H1 (cell line): ENCODE measurements around the gene CDC42SE2. TPM values are rescaled to one million over a fixed set of nuclear protein-coding genes. Genes with fewer than 3 reads are reported as not detected.

Experiments
- CTCF ChIA-PET: fragments of 300-600 bp; sonication (Branson Sonifier 250); formaldehyde crosslinking; loops from one replicate; lab custom pipeline; 2021; ENCODE audit not compliant: partially characterized antibody; lab: Charles Lee
- POLR2A ChIA-PET: fragments of 300-600 bp; sonication (Branson Sonifier 250); formaldehyde crosslinking; loops from one replicate; lab custom pipeline; 2021; ENCODE audit warnings: inconsistent platforms; ENCODE audit not compliant: partially characterized antibody; lab: Charles Lee
- DNase-seq, 2 experiments: peaks; one replicate each; pipeline versions ENCODE4 v3.0.0 to v3.0.0-alpha.2; 2010 to 2022; ENCODE audit warnings: low spot score in 2 of 2, low read depth in 1 of 2, mixed read lengths in 1 of 2
- FAIRE-seq: peaks from 2 replicates; lab custom pipeline; 2011; peaks lifted over from hg19 to GRCh38; lab: Jason Lieb, UNC
- H2AFZ ChIP-seq: 2 replicates; pipeline ENCODE4 v1.8.1; 2012; ENCODE audit warnings: low read length, inconsistent platforms
- H2AK5ac ChIP-seq: 2 replicates; pipeline ENCODE4 v1.6.1; 2013; ENCODE audit warnings: low read depth, low read length
- H2BK120ac ChIP-seq: replicated peaks from 2 replicates; pipeline ENCODE3; 2013; ENCODE audit warnings: low read depth, low read length, inconsistent platforms
- H2BK12ac ChIP-seq: 2 replicates; pipeline ENCODE4 v1.6.1; 2013; ENCODE audit warnings: low read depth, low read length
- H2BK15ac ChIP-seq: 2 replicates; pipeline ENCODE4 v1.6.1; 2013; ENCODE audit warnings: low read length
- H2BK20ac ChIP-seq: 2 replicates; pipeline ENCODE4 v1.6.1; 2013; ENCODE audit warnings: low read length
- H2BK5ac ChIP-seq: 2 replicates; pipeline ENCODE4 v1.6.1; 2013; ENCODE audit warnings: low read depth, low read length
- H3K14ac ChIP-seq: 2 replicates; pipeline ENCODE4 v1.6.1; 2013; ENCODE audit warnings: inconsistent platforms; ENCODE audit not compliant: insufficient read length
- H3K18ac ChIP-seq: 2 replicates; pipeline ENCODE4 v1.6.1; 2013; ENCODE audit warnings: low read length; ENCODE audit errors: extremely low read depth
- H3K23ac ChIP-seq: 2 replicates; pipeline ENCODE4 v1.6.1; 2013; ENCODE audit warnings: inconsistent platforms; ENCODE audit not compliant: insufficient read length
- H3K23me2 ChIP-seq: 2 replicates; pipeline ENCODE4 v1.6.1; 2013; ENCODE audit warnings: low read depth, low read length
- H3K27ac ChIP-seq: 2 replicates; pipeline ENCODE4 v1.6.1; 2011; ENCODE audit warnings: low read depth, low read length, inconsistent platforms
- H3K27me3 ChIP-seq, 4 experiments: replicated peaks in 1 of 4; 1 replicate in 1 of 4; 2 replicates in 3 of 4; pipeline versions ENCODE4 v1.6.1 to v1.8.1; 2011 to 2013; ENCODE audit warnings: low read length in 3 of 4, mild to moderate bottlenecking in 3 of 4, inconsistent platforms in 2 of 4, mixed read lengths in 2 of 4, moderate library complexity in 1 of 4; ENCODE audit not compliant: control insufficient read depth in 3 of 4, insufficient read depth in 3 of 4; ENCODE audit errors: extremely low read depth in 1 of 4
- H3K36me3 ChIP-seq, 4 experiments: 2 replicates each; pipeline versions ENCODE4 v1.6.1 to v1.8.1; 2011 to 2013; ENCODE audit warnings: mild to moderate bottlenecking in 4 of 4, low read length in 3 of 4, moderate library complexity in 2 of 4, control low read depth in 1 of 4, inconsistent platforms in 1 of 4; ENCODE audit not compliant: insufficient read depth in 4 of 4, control insufficient read depth in 2 of 4
- H3K4ac ChIP-seq: replicated peaks from 2 replicates; pipeline ENCODE3; 2013; ENCODE audit warnings: low read length, low read depth, mixed read lengths, inconsistent platforms; ENCODE audit not compliant: insufficient read length
- H3K4me1 ChIP-seq, 4 experiments: replicated peaks in 1 of 4; 1 replicate in 1 of 4; 2 replicates in 3 of 4; pipeline versions ENCODE4 v1.6.1 to v1.8.1; 2011 to 2013; ENCODE audit warnings: low read length in 3 of 4, inconsistent platforms in 2 of 4, mixed read lengths in 1 of 4; ENCODE audit not compliant: insufficient read depth in 4 of 4, control insufficient read depth in 3 of 4
- H3K4me2 ChIP-seq, 2 experiments: 2 replicates each; pipeline versions ENCODE4 v1.6.1 to v1.8.1; 2011 to 2013; ENCODE audit warnings: low read depth in 2 of 2, low read length in 2 of 2, control low read depth in 1 of 2, inconsistent platforms in 1 of 2, mild to moderate bottlenecking in 1 of 2; ENCODE audit not compliant: insufficient read depth in 1 of 2
- H3K4me3 ChIP-seq, 4 experiments: fragments of 200-600, 300-600 bp in 1 of 4; sonication (generic), shearing (Covaris generic), sonication (Bioruptor Twin) in 1 of 4; 2 replicates each; pipeline versions ENCODE4 v1.5.1 to v1.8.1; 2011 to 2016; ENCODE audit warnings: low read length in 4 of 4, low read depth in 3 of 4, control low read depth in 2 of 4, inconsistent platforms in 2 of 4, mild to moderate bottlenecking in 2 of 4, mixed read lengths in 1 of 4, moderate library complexity in 1 of 4; ENCODE audit not compliant: insufficient read depth in 2 of 4; ENCODE audit errors: extremely low read depth in 1 of 4
- H3K56ac ChIP-seq: replicated peaks from 2 replicates; pipeline ENCODE3; 2013; ENCODE audit warnings: low read depth, mild to moderate bottlenecking, mixed read lengths, low read length, inconsistent platforms; ENCODE audit not compliant: insufficient read length
- H3K79me1 ChIP-seq: 2 replicates; pipeline ENCODE4 v1.6.1; 2013; ENCODE audit warnings: low read depth, low read length, control low read depth
- H3K79me2 ChIP-seq, 2 experiments: 2 replicates each; pipeline versions ENCODE4 v1.6.1 to v1.8.1; 2012 to 2013; ENCODE audit warnings: low read length in 2 of 2, mild to moderate bottlenecking in 2 of 2, inconsistent platforms in 1 of 2; ENCODE audit not compliant: insufficient read depth in 2 of 2, control insufficient read depth in 1 of 2
- H3K9ac ChIP-seq, 4 experiments: replicated peaks in 1 of 4; 1 replicate in 1 of 4; 2 replicates in 3 of 4; pipeline versions ENCODE4 v1.6.1 to v1.8.1; 2011 to 2013; ENCODE audit warnings: low read depth in 3 of 4, low read length in 3 of 4, control low read depth in 2 of 4, mild to moderate bottlenecking in 2 of 4, moderate library complexity in 2 of 4, inconsistent platforms in 1 of 4; ENCODE audit errors: extremely low read depth in 1 of 4
- H3K9me3 ChIP-seq, 2 experiments: 2 replicates each; pipeline versions ENCODE4 v1.6.1 to v1.8.1; 2012 to 2013; ENCODE audit warnings: mild to moderate bottlenecking in 2 of 2, moderate library complexity in 2 of 2, control low read depth in 1 of 2, inconsistent platforms in 1 of 2, low read depth in 1 of 2, low read length in 1 of 2, mixed read lengths in 1 of 2; ENCODE audit not compliant: insufficient read depth in 2 of 2
- H4K20me1 ChIP-seq, 2 experiments: replicated peaks in 1 of 2; 2 replicates each; pipeline versions ENCODE3 to v1.8.1; 2011 to 2013; ENCODE audit warnings: inconsistent platforms in 2 of 2, low read length in 2 of 2, mild to moderate bottlenecking in 1 of 2; ENCODE audit not compliant: insufficient read depth in 2 of 2, control insufficient read depth in 1 of 2
- H4K5ac ChIP-seq: 2 replicates; pipeline ENCODE4 v1.6.1; 2013; ENCODE audit warnings: low read length, low read depth, mixed read lengths, inconsistent platforms; ENCODE audit not compliant: insufficient read length
- H4K8ac ChIP-seq: 2 replicates; pipeline ENCODE4 v1.8.0; 2013; ENCODE audit warnings: mild to moderate bottlenecking, moderate library complexity, low read length, inconsistent platforms; ENCODE audit not compliant: insufficient read depth; ENCODE audit errors: extremely low read depth
- H4K91ac ChIP-seq: replicated peaks from 2 replicates; pipeline ENCODE3; 2013; ENCODE audit warnings: low read length, mixed read lengths, inconsistent platforms; ENCODE audit not compliant: insufficient read length
- EZH2 ChIP-seq: fragments of 200-600 bp; sonication (generic); IDR thresholded peaks from 2 replicates; pipeline ENCODE4 v1.7.1; 2012; ENCODE audit warnings: low read depth, mild to moderate bottlenecking, moderate library complexity, low read length, inconsistent platforms; ENCODE audit not compliant: severe bottlenecking
- GTF2F1 ChIP-seq: IDR thresholded peaks from 2 replicates; pipeline ENCODE4 v1.6.1; 2012; ENCODE audit warnings: low read depth, low read length, improper control_type of control experiment, borderline replicate concordance
- KDM1A ChIP-seq: fragments of 200-600, 300-600 bp; sonication (generic); IDR thresholded peaks from 2 replicates; pipeline ENCODE4 v1.7.1; 2016; ENCODE audit warnings: mild to moderate bottlenecking, low read length, borderline replicate concordance
- KDM4A ChIP-seq: IDR thresholded peaks from one replicate; pipeline ENCODE4 v1.7.1; 2012; ENCODE audit warnings: low read depth, mild to moderate bottlenecking, moderate library complexity, low read length, inconsistent platforms; ENCODE audit not compliant: severe bottlenecking
- NANOG ChIP-seq: IDR thresholded peaks from 2 replicates; pipeline ENCODE4 v1.6.1; 2011; ENCODE audit warnings: low read length, low read depth, mild to moderate bottlenecking, inconsistent platforms; ENCODE audit not compliant: insufficient read depth, poor library complexity, severe bottlenecking
- RAD21 ChIP-seq, 2 experiments: IDR thresholded peaks in 1 of 2; conservative IDR thresholded peaks in 1 of 2; 2 replicates each; pipeline ENCODE4 v1.6.1; 2011; ENCODE audit warnings: low read depth in 2 of 2, low read length in 2 of 2, improper control_type of control experiment in 1 of 2, inconsistent platforms in 1 of 2, mild to moderate bottlenecking in 1 of 2, moderate library complexity in 1 of 2
- RXRA ChIP-seq: IDR thresholded peaks from 2 replicates; pipeline ENCODE4 v1.6.1; 2011; ENCODE audit warnings: low read depth, mild to moderate bottlenecking, low read length, moderate library complexity; ENCODE audit not compliant: insufficient read depth
- SIN3A ChIP-seq, 2 experiments: IDR thresholded peaks in 1 of 2; conservative IDR thresholded peaks in 1 of 2; 2 replicates each; pipeline ENCODE4 v1.6.1; 2011 to 2012; ENCODE audit warnings: low read length in 2 of 2, improper control_type of control experiment in 1 of 2, low read depth in 1 of 2, mild to moderate bottlenecking in 1 of 2
- SUZ12 ChIP-seq: fragments of 200-600 bp; sonication (generic); IDR thresholded peaks from 2 replicates; pipeline ENCODE4 v1.6.1; 2012; ENCODE audit warnings: mild to moderate bottlenecking, inconsistent platforms, low read length, moderate library complexity, mixed read lengths
- ZNF274 ChIP-seq: IDR thresholded peaks from 2 replicates; pipeline ENCODE4 v1.7.0; 2012; ENCODE audit warnings: low read length, borderline replicate concordance; ENCODE audit errors: extremely low read depth
- WGBS, 2 experiments: shearing (Covaris generic) in 1 of 2; methylation state at CpG; one replicate each; pipeline versions ENCODE4 v1.1.6 to v1.1.7; 2013 to 2015; ENCODE audit warnings: low lambda C conversion rate in 2 of 2, mixed read lengths in 2 of 2, inconsistent platforms in 1 of 2, low coverage in 1 of 2, missing lambda C conversion rate in 1 of 2; ENCODE audit not compliant: insufficient replicate concordance in 2 of 2, insufficient coverage in 1 of 2, insufficient read length in 1 of 2; ENCODE audit errors: extremely low coverage in 1 of 2, missing lambda C conversion rate in 1 of 2; 5-methylcytosine and 5-hydroxymethylcytosine counted together
- polyA plus RNA-seq, 7 experiments: library from polyadenylated mRNA; depleted of rRNA in 3 of 7; stranded (reverse) in 5 of 7; unstranded in 2 of 7; fragments of >200 nt in 5 of 7; fragments of 200-250 nt in 2 of 7; gene quantifications; 1 replicate in 5 of 7; 2 replicates in 1 of 7; 4 replicates in 1 of 7; pipeline versions ENCODE4 v1.2.1 to v1.2.3, GENCODE V29; 2011 to 2013; ENCODE audit warnings: missing spikeins in 2 of 7, mixed read lengths in 2 of 7
- total RNA-seq: library from RNA; stranded (reverse); fragmentation: NEBNext Ultra II Directional; extraction: Animal tissue kit (Norgen Biotek cat#: 25700); gene quantifications from 2 replicates; pipeline ENCODE4 v1.2.1, GENCODE V29; 2021

The CDC42SE2 gene
- total and polyA plus RNA-seq, 2 of the 8 experiments (the other 6 are each of a cell fraction or from before 2014, with no cell fraction given), result 16.7 to 30.8 TPM

GRCh38 chr5:131355971-131356528 is 92.2 kb downstream of the CDC42SE2 start:
- Histone ChIP-seq H3K4me3 (no peak overlapping the region), H2BK20ac (no peak overlapping the region), H2BK15ac (no peak overlapping the region), H3K23ac (no peak overlapping the region), H2AFZ (no peak overlapping the region), H3K14ac (no peak overlapping the region), H3K27me3 (no peaks in the 10 kb centered on the region), H2BK5ac (no peak overlapping the region), H2BK12ac (no peak overlapping the region), H3K36me3 (no peaks in the 10 kb centered on the region), H3K4me2 (no peak overlapping the region), H3K56ac (no peak overlapping the region), H3K18ac (no peak overlapping the region), H4K20me1 (no peaks in the 10 kb centered on the region), H3K9me3 (no peaks in the 10 kb centered on the region), H2AK5ac (no peak overlapping the region), H2BK120ac (no peak overlapping the region), H4K5ac (no peak overlapping the region), H3K9ac (no peak overlapping the region), H3K27ac (no peak overlapping the region), H3K23me2 (no peaks in the 10 kb centered on the region; the same call in 1 of the 2 replicates), H4K8ac (no peak overlapping the region), H3K79me2 (no peaks in the 10 kb centered on the region), H3K4ac (no peak overlapping the region), H3K79me1 (no peaks in the 10 kb centered on the region), H4K91ac (no peak overlapping the region), H3K4me1 (no peaks in the 10 kb centered on the region)
- FAIRE-seq (no peak), DNase-seq (no peak)
- 45% methylated on average over 1 of the region's 1 CpG; no CpG with 5 or more reads in 1 of the 2 experiments for WGBS, 2 experiments
- ChIA-PET POLR2A (no interaction called here), CTCF (interaction anchor here (1.5 to 2.3 kb wide), 2 partner anchors 11 to 26 kb away, joined by 4 to 7 read pairs; no protein-coding TSS in a partner anchor)
- TF ChIP-seq KDM4A, result no peak
- no peak for TF ChIP-seq GTF2F1
- no peak for TF ChIP-seq EZH2
- TF ChIP-seq RAD21 (IDR thresholded peaks at IDR 0.05 in 1 of 2, conservative IDR thresholded peaks at IDR 0.05 in 1 of 2; ENCODE audit: low read depth in 2 of 2, low read length in 2 of 2), result no peak
- TF ChIP-seq KDM1A, result no peak
- no peak for TF ChIP-seq SUZ12
- TF ChIP-seq NANOG, result no peak
- no peak for TF ChIP-seq SIN3A (conservative IDR thresholded peaks at IDR 0.05 in 1 of 2, IDR thresholded peaks at IDR 0.05 in 1 of 2; ENCODE audit: low read depth in 1 of 2, low read length in 2 of 2)
- TF ChIP-seq ZNF274, result no peak
- TF ChIP-seq RXRA, result no peak
